ENCODE data around the gene SH3GL1. TPM values are rescaled to one million over a fixed set of nuclear protein-coding genes. Genes with fewer than 3 reads are reported as not detected.

Gene SH3GL1
- total RNA-seq, 2 experiments from 2014 or later: 33.2 to 38.9 TPM

GRCh38 chr19:4415352-4415751 lies 15.0 kb upstream of the SH3GL1 start:
- no peak for DNase-seq (ENCODE audit: low spot score)

GRCh38 chr19:4414800-4415321 lies 14.5 kb upstream of the SH3GL1 start:
- ChIA-PET CTCF (ENCODE audit: unreplicated experiment) (no interaction called here), POLR2A (no interaction called here)
- H3K9me3 ChIP-seq (ENCODE audit: low read length): no peaks in the 10 kb centered on the region
- peaks cover 3% of the 10 kb centered on the region for H3K4me1 ChIP-seq (ENCODE audit: insufficient read depth, low read length, poor library complexity, severe bottlenecking)
- peaks cover 82% of the 10 kb centered on the region for H3K79me2 ChIP-seq (ENCODE audit: insufficient read depth, low read depth, low read length)
- H3K36me3 ChIP-seq (ENCODE audit: insufficient read depth, low read length): peaks cover 97% of the 10 kb centered on the region
- TF ChIP-seq CTCF (conservative IDR thresholded peaks at IDR 0.05; ENCODE audit: low read length) (no peak), EZH2phosphoT487 (IDR thresholded peaks at IDR 0.05; ENCODE audit: borderline replicate concordance, low read depth, low read length) (no peak)
- no peak overlapping the region for H2AFZ ChIP-seq (ENCODE audit: low read length)
- H3K9me2 ChIP-seq (ENCODE audit: insufficient read depth, low read length): no peaks in the 10 kb centered on the region
- peaks cover 10% of the 10 kb centered on the region for H4K20me1 ChIP-seq (ENCODE audit: insufficient read depth, low read length)
- intact Hi-C loops (cut with micrococcal nuclease; ENCODE audit: unreplicated experiment): no loop called here
- no TSS peak for BruUV-seq (replicated peaks)
- H3K27ac ChIP-seq (ENCODE audit: low read depth, low read length, poor library complexity, severe bottlenecking): no peak overlapping the region
- no peak overlapping the region for H3K4me2 ChIP-seq (ENCODE audit: low read length)
- DNase-seq (ENCODE audit: low spot score): no peak
- no peak overlapping the region for H3K4me3 ChIP-seq (ENCODE audit: low read depth, low read length, poor library complexity, severe bottlenecking)

More at GRCh38 chr19:4415352-4415751, 15.0 kb upstream of the SH3GL1 start:
- TF ChIP-seq EZH2phosphoT487 (IDR thresholded peaks at IDR 0.05; ENCODE audit: borderline replicate concordance, low read depth, low read length) (no peak), CTCF (conservative IDR thresholded peaks at IDR 0.05; ENCODE audit: low read length) (no peak)
- POLR2A ChIA-PET: no interaction called here
- no peak overlapping the region for H3K27ac ChIP-seq (ENCODE audit: low read depth, low read length, poor library complexity, severe bottlenecking)
- H3K79me2 ChIP-seq (ENCODE audit: insufficient read depth, low read depth, low read length): peaks cover 77% of the 10 kb centered on the region
- intact Hi-C loops (cut with micrococcal nuclease; ENCODE audit: unreplicated experiment): no loop called here
- TSS peak; percentile 3 for BruUV-seq (replicated peaks)
- H3K36me3 ChIP-seq (ENCODE audit: insufficient read depth, low read length): peaks cover 97% of the 10 kb centered on the region
- no peak overlapping the region for H2AFZ ChIP-seq (ENCODE audit: low read length)
- no peak overlapping the region for H3K4me3 ChIP-seq (ENCODE audit: low read depth, low read length, poor library complexity, severe bottlenecking)
- peaks cover 10% of the 10 kb centered on the region for H4K20me1 ChIP-seq (ENCODE audit: insufficient read depth, low read length)
- H3K9me2 ChIP-seq (ENCODE audit: insufficient read depth, low read length): no peaks in the 10 kb centered on the region
- H3K9me3 ChIP-seq (ENCODE audit: low read length): no peaks in the 10 kb centered on the region
- CTCF ChIA-PET (ENCODE audit: unreplicated experiment): no interaction called here
- peaks cover 3% of the 10 kb centered on the region for H3K4me1 ChIP-seq (ENCODE audit: insufficient read depth, low read length, poor library complexity, severe bottlenecking)
- H3K4me2 ChIP-seq (ENCODE audit: low read length): no peak overlapping the region

GRCh38 chr19:4414144-4414799 lies 13.9 kb upstream of the SH3GL1 start:
- ChIA-PET POLR2A (no interaction called here), CTCF (ENCODE audit: unreplicated experiment) (no interaction called here)
- H2AFZ ChIP-seq (ENCODE audit: low read length): no peak overlapping the region
- TF ChIP-seq EZH2phosphoT487 (IDR thresholded peaks at IDR 0.05; ENCODE audit: borderline replicate concordance, low read depth, low read length) (no peak), CTCF (conservative IDR thresholded peaks at IDR 0.05; ENCODE audit: low read length) (no peak)
- no peaks in the 10 kb centered on the region for H3K9me2 ChIP-seq (ENCODE audit: insufficient read depth, low read length)
- DNase-seq (ENCODE audit: low spot score): no peak
- H3K4me3 ChIP-seq (ENCODE audit: low read depth, low read length, poor library complexity, severe bottlenecking): no peak overlapping the region
- H3K27ac ChIP-seq (ENCODE audit: low read depth, low read length, poor library complexity, severe bottlenecking): no peak overlapping the region
- peaks cover 10% of the 10 kb centered on the region for H4K20me1 ChIP-seq (ENCODE audit: insufficient read depth, low read length)
- no TSS peak for BruUV-seq (replicated peaks)
- peaks cover 3% of the 10 kb centered on the region for H3K4me1 ChIP-seq (ENCODE audit: insufficient read depth, low read length, poor library complexity, severe bottlenecking)
- no peak overlapping the region for H3K4me2 ChIP-seq (ENCODE audit: low read length)
- intact Hi-C loops (cut with micrococcal nuclease; ENCODE audit: unreplicated experiment): no loop called here
- no peaks in the 10 kb centered on the region for H3K9me3 ChIP-seq (ENCODE audit: low read length)
- H3K79me2 ChIP-seq (ENCODE audit: insufficient read depth, low read depth, low read length): peaks cover 86% of the 10 kb centered on the region
- peaks cover 97% of the 10 kb centered on the region for H3K36me3 ChIP-seq (ENCODE audit: insufficient read depth, low read length)

All from OCI-LY7 (cell line).